RPMI7951 (cell line): ENCODE data around the gene CALB2. TPM values are rescaled to one million over a fixed set of nuclear protein-coding genes. Genes with fewer than 3 reads are reported as not detected.
A peak's percentile ranks its signal among the peaks of the same experiment; 100 is the strongest.

ENCODE experiments used
- DNase-seq: peaks from one replicate; pipeline ENCODE4 v3.0.0-alpha.2; 2012; ENCODE audit warnings: low read depth
- total RNA-seq: library from RNA; depleted of rRNA; stranded (reverse); fragments of >200 nt; shearing (Covaris generic); gene quantifications from 2 replicates; pipeline ENCODE4 v1.2.3, GENCODE V29; 2014; rRNA removed

Gene CALB2
- total RNA-seq, 1 experiment from 2014 or later, result 3.2 TPM

DNA sequence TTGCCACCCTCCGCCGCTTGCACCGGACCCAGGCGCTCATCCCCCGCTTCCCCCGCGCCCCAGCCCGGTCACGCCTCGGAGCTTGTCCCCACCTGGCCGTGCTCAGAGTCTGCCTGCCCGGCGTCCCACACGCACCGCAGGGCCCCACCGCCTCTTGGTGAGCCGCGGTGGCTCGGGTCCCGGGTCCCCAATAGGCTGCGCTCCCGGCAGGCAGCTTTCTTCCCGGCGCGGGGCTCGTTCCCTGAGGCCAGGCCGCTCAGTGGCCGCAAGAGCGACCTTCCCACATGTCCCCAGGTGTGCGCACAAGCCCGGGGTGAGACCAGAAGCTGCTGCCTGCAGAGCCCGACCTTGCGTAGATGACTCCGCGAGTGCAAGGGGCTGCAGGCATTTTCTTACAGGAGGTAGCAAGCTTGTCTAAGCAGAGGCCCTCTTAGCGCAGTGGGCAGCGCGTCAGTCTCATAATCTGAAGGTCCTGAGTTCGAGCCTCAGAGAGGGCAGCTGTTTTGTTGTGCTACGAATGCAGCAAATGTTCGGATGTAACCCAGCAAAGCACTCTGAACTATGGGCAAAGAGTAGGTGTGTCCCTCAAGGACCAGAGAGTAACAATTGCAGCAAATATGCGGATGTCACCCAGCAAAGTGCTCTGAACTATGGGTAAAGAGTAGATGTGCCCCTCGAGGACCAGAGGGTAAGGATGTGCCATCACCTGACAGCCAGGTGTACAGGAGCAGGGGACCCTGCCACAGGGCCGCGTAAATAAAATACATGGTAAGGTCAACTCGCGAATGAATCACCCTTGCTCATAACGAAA is 67.8 kb downstream of the CALB2 start:
- DNase-seq, result peak; percentile 58

DNA sequence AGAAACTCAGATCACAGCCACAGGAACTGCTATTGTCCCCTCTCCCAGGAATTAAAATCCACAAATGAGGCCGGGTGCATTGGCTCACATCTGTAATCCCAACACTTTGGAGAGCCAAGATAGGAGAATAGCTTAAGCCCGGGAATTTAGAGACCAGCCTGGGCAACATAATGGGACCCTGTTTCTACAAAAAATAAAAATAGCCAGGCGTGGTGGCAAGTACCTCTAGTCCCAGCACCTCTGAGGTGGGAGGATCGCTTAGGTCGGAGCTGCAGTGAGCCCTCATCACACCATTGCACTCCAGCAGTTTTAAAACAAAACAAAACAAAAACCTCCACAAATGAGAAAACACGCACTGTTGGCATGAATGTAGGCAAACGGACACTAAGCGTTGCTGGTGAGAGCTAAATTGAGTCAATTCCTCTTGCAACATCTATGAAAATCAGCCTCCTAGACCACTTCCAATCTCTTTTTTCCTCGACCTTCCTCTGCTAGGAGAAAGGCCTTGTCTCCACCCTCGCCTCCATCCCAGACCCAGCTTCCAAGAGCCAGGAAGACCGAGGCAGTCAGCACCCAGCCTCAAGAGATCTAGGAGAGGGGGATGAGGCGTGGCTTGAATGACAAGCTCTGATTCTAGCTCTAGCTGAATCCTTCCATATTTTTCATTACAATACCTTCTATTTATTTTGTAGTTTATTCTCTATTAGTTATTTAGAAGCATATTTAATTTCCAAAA is 68.5 kb downstream of the CALB2 start:
- DNase-seq, result no peak

DNA sequence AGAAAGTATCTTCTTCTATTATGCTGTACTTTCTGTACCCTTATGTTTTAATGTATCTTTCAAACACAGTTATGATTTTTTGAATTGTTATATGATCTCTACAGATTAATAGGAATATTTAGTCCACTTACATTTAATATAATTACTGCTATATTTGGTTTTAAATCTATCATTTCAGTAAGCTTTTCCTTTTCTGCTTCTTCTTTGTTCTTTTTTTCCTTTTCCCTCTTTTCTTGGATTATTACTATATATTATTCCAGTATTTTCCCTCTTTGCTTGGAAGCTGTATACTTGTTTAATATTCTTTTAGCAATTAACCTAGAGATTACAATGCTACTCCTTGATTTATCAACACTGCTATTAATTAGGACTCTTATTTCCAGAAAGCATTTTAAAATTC is 69.9 kb downstream of the CALB2 start:
- DNase-seq, result no peak

DNA sequence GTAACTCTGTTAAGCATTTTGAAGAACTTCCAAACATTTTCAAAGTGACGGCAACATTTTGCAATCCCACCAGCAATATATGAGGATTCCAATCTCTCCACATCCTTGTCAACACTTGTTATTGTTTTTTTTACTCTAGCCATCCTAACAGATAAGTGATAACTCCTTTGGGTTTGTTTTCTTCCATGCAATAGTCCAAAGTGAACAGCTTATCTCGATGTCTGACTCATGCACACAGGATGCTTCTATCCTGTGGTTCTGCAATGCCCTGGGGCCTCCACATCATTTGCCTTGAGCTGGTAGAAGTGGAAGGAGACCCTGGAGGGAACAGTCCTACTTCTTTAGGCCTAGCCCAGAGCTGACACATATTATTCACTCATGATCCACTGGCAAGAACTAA is 70.4 kb downstream of the CALB2 start:
- peak; percentile 62 for DNase-seq

DNA sequence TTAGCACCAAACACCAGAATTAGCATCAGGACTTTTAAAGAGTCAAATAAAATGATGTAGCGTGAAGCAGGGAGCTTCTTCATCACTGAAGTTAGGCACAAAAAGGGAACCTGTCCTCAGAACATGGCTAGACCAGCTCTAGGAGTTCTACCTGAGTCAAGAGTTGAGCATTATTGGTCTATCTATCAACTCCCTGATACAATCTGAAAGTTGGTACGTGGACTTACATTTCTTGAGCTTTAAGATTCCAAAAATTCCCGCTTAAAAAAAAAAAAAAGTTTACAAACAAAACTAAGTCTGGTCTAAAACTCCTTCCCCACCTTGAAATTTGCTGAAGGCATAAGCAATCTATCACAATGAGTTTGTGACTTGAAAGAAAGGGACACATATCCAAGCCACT is 71.1 kb downstream of the CALB2 start:
- no peak for DNase-seq

DNA sequence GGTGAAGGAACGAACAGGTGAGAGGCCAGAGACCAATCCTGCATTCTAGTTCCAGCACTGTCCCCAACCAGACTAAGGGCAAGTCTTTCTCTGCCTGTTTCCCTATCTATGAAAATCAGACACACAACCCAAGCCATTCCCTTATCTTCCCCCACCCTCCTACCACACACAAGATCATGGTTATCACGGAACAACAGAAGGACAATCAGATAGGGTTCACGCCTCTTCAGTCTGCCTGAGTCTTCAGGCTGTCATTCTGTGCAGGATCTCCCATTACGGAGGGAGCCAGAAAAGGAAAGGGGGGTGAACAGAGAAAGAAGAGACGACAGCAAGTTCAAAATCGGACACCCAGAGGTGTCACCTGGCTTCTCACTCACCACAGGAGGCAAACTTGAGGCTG is 72.2 kb downstream of the CALB2 start:
- no peak for DNase-seq

DNA sequence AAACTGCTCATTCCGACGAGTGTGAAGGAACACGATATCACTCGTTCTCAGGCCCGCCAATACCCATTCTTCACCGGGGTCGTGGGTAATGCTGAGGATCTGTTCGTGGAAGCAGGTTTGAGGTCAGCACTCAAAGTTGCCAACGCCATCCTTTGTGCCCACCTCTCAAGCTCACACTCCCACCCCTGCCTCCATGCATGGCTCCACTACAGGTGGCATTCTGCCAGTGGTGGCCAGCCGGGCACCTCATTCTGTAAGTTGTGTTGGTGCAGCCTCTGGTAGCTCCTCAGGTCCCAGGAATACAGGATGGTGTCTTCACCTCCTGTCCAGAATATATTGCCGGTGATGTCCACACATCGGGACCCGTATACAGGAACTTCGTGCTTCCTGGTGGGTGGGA is 72.7 kb downstream of the CALB2 start:
- DNase-seq, result no peak

DNA sequence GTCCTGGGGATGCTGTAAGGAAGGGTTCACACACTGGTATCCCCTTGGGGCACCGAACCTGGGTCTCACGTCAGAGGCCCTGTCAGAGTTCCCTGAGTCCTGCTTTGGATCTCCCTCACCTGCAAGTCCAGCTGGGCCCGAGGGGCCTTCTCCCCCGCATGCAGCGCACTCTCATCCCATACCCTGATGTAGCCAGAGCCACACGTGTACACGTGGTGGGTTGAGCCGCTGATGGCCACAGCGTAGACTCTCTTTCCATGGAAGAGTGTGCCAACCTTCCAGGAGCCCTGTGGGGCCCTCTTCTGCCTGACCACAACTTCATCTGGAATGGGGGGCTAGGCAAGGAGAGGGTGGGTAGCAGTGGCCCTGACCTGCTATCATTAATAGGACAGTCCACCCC is 73.5 kb downstream of the CALB2 start:
- DNase-seq, result no peak

DNA sequence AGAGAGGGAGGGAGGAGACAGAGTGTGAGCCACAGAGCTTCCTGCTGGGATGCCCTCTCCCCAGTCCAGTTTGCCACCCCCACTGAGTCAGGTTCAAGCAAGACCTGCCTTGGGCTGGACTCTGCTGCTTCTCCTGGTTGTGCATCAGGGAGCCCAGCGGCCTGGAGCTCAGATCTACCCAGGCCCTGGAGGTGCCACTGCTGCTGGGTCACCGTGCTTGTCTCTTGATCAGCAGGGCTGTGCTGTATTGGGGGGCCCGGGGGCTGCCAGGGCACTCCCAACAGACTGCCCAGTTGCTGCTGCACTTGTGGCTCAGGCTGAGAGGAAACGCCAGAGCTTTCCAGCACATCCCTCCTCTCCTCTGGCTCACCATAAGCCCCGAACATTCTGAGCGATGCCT is 74.4 kb downstream of the CALB2 start:
- DNase-seq, result no peak

DNA sequence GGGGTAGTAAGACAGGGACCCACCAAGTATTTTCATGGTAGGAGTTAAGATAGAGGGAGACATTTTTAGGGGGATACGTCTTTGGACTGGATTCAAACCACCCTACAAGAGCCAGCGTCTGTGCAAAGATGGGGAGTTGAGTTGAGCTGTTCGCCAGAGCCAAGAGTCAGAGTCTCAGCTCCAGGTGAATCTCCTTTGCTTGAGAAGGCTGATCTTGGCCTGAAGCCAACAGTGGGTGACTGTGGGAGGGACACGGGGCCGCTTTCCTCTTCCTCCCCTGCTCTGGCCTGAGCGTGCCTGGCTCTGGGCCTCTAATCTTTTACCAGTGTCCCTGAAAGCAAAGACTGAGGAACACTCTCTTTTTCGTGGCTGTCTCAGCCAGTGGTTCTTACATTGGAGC is 78.0 kb downstream of the CALB2 start:
- no peak for DNase-seq

DNA sequence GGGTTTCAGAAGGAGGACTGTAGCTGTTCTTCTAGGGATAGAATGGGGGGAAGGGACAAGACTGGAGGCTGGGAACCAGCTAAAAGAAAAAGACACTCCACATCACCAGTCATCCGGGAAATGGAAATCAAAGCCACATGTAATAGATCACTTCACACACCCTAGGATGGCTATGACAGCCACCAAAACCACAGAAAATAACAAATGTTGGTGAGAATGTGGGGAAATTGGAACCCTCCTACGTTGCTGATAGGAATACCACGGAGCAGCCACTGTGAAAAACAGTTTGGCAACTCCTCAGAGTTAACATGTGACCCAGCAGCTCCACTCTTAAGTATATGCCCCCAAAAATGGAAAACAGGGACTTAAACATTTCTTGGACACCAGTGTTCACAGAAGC is 81.0 kb downstream of the CALB2 start:
- peak; percentile 27 for DNase-seq

Other genes starting within 250 kb of the CALB2 start
- gene HYDIN, start 128.0 kb upstream of the CALB2 start, total RNA-seq, result under 0.01 and 0.39 TPM in 2 replicates
- 26.5 and 28.8 TPM in 2 replicates for gene CMTR2, start 69.3 kb upstream of the CALB2 start, total RNA-seq
- gene TLE7, start 83.3 kb downstream of the CALB2 start, total RNA-seq, result not detected in 2 replicates
- 9.1 and 10.2 TPM in 2 replicates for gene ZNF23, start 103.5 kb downstream of the CALB2 start, total RNA-seq
- gene ZNF19, start 130.6 kb downstream of the CALB2 start, total RNA-seq, result 2.2 and 3.8 TPM in 2 replicates
- not detected in 2 replicates for gene CHST4, start 167.7 kb downstream of the CALB2 start, total RNA-seq
- gene TAT, start 218.4 kb downstream of the CALB2 start, total RNA-seq, result not detected in 2 replicates